OCI-LY1 (cell line): ENCODE results near the gene MYOF.

Experiments used
- EZH2 ChIP-seq: fragments of 200-600 bp; sonication (generic), shearing (Covaris generic); IDR thresholded peaks from 2 replicates; pipeline ENCODE4 v1.8.0; 2017; ENCODE audit warnings: borderline replicate concordance, mixed run types, mild to moderate bottlenecking, antibody characterized with exemption, low read length, moderate library complexity, mixed read lengths
- TF ChIP-seq, protein P1 (sequence below): fragments of 200-600 bp; sonication (generic), shearing (Covaris generic); IDR thresholded peaks from 2 replicates; pipeline ENCODE4 v1.5.1; 2017; ENCODE audit warnings: mild to moderate bottlenecking, antibody characterized with exemption, low read length, moderate library complexity, mixed read lengths

DNA sequence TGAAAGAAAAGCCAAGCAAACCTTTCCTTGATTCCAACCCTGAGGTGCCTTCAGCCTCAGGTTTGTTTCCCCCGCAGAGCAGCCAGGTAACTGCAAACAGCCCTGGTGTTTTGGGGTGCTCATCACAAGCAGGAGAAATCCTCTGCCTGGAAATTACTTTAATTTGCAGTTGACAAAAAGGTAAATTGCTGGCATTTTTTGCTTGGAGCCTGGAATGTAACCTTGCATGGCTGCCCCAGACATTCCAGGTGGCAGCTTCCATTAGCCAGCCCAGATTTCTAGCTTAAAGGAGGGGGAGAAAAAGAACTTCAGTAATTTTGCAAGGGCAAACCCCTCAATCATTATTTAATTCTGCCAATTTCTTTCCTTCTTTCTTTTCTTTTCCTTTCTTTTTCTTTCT is 194.4 kb downstream of the MYOF start:
- TF ChIP-seq, protein P1, sequence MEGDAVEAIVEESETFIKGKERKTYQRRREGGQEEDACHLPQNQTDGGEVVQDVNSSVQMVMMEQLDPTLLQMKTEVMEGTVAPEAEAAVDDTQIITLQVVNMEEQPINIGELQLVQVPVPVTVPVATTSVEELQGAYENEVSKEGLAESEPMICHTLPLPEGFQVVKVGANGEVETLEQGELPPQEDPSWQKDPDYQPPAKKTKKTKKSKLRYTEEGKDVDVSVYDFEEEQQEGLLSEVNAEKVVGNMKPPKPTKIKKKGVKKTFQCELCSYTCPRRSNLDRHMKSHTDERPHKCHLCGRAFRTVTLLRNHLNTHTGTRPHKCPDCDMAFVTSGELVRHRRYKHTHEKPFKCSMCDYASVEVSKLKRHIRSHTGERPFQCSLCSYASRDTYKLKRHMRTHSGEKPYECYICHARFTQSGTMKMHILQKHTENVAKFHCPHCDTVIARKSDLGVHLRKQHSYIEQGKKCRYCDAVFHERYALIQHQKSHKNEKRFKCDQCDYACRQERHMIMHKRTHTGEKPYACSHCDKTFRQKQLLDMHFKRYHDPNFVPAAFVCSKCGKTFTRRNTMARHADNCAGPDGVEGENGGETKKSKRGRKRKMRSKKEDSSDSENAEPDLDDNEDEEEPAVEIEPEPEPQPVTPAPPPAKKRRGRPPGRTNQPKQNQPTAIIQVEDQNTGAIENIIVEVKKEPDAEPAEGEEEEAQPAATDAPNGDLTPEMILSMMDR, result no peak
- no peak for TF ChIP-seq EZH2
